ENCODE measurements around the gene GRAP.
"Not testable (repeated sequence)": the region's sequence is repeated elsewhere in the genome, so short reads cannot be mapped to it uniquely, and the experiment has no call there.

GRAP gene

DNA sequence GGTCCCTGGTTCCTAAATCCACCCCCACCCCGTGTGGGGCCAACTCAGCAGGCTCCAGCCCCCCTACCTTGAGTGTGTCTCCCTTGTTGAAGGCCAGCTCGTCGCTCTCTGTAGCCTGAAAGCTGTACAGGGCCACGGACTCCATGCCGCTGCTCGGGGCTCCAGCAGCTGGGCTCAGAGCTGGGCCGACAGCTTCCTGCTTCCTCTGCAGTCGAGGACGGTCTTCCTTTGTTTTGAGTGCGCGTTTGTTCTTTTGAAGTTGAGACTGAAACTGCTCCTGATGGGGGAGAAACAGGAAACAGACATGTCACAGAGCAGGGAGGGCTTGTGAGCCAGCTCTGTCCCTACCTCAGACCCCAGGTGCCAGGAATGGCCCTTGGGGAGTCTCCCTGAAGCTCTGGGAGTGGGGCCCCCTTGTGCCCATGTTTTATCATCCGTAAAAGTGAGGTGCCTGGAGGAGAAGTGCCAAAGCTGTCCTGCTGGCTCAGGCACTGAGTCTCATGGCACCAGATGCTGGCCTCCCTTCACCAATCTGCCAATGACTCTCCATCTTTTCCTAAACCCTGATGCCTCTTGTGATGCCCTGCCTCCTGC lies at the start of gene GRAP:
TSS of gene GRAP (minus strand) at position 176 of the 594 bp plus-strand sequence. CDS start at position 145, 31 bp downstream.
- H3K27me3 ChIP-seq (replicated peaks; ENCODE audit: control insufficient read depth, insufficient read depth, low read length); H3K9ac ChIP-seq (ENCODE audit: low read length); DNase-seq (ENCODE audit: low read depth); H3K4me3 ChIP-seq (ENCODE audit: low read length); H3K9me3 ChIP-seq (ENCODE audit: control insufficient read depth, low read length); H3K4me1 ChIP-seq (ENCODE audit: control insufficient read depth, insufficient read depth, low read length); H3K36me3 ChIP-seq (ENCODE audit: control insufficient read depth, insufficient read depth, low read length, severe bottlenecking): not testable (repeated sequence)

DNA sequence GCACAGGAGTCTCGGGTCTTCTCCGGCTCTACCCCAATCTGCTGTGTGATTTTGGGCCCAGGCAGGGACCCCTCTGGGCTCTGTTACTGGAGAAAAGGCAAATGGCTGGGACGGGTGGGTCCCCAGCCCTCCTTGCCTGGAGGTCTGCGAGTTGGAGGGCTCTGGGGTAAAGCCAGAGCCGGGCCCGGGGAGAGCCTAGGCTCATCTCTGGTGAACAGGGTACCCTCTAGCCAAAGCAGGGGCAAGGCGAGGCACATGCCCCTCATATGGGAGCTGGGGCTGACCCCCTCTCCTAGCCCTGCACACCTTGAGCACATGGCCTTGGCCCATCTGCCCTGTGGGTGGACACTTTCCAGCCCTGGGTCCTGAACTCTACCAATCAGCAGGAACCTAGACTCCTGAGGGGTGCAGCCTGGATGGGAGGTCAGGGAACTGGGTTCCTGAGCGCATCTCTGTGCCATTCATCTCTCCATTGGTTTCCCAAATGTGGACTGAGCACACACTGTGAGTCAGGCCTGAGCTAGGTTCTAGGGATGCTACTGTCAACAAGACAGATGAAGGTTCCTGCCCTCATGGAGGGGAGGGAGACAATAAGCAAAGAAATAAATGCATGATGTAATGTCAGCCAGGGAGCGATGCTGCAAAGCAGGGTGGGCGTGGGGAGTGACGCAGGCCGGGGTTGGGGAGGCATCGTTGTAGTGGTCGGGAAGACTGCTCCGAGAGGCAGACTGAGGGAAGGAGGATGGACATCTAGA lies 47.1 kb upstream of the GRAP start:
- H3K9me3 ChIP-seq (ENCODE audit: control insufficient read depth, low read length): not testable (repeated sequence)

DNA sequence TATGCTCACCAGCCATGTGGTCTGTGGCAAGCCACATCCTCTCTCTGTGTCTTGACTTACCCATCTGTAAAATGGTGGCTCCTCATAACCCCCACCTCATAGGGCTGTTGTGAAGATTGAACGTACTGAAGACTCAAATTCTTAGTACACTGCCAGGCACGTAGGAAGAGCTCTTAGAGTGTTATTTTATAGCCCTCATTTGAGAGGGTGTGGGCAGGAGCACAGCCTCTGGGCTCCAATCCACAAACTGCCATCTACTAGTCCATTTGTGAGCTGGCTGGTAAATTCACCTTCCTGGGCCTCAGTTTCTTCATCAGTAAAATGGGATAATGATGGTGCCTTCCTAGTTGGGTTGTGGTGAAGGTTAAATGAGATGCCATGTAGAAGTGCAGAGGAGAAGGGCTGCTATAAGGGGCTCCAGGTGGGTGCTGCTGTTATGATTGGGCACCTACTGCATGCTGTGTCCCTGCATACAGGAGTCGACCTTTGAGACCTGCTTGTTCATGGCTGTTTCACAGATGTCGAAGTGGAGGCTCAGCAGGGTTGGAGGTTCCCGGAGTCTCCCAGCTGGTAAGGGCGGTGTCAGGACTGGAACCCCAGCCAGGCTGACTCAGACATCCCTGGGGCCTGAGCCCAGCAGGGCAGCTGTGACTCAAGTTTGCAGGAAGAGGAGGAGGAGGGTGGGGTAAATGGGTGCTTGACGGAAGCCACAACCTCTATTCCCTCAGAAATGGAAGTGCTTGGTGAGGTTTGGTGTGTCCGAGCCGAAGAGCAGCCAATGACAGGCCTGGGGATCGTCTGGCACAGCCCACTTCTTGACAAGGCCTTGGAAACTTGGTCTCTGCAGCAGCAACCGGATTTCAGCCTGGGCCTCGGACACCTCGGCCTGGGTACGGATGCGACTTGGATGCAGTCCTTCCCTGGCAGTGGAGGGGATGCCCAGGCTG lies 46.3 kb upstream of the GRAP start:
- H3K4me3 ChIP-seq (ENCODE audit: low read length); H3K27me3 ChIP-seq (replicated peaks; ENCODE audit: control insufficient read depth, insufficient read depth, low read length); H3K9ac ChIP-seq (ENCODE audit: low read length); H3K36me3 ChIP-seq (ENCODE audit: control insufficient read depth, insufficient read depth, low read length, severe bottlenecking); H3K9me3 ChIP-seq (ENCODE audit: control insufficient read depth, low read length); H3K4me1 ChIP-seq (ENCODE audit: control insufficient read depth, insufficient read depth, low read length): not testable (repeated sequence)
- DNase-seq (ENCODE audit: low read depth): peak; percentile 0

More for the DNA sequence above, 47.1 kb upstream of the GRAP start:
- not testable (repeated sequence) for H3K36me3 ChIP-seq (ENCODE audit: control insufficient read depth, insufficient read depth, low read length, severe bottlenecking); H3K27me3 ChIP-seq (replicated peaks; ENCODE audit: control insufficient read depth, insufficient read depth, low read length); DNase-seq (ENCODE audit: low read depth); H3K9ac ChIP-seq (ENCODE audit: low read length); H3K4me3 ChIP-seq (ENCODE audit: low read length); H3K4me1 ChIP-seq (ENCODE audit: control insufficient read depth, insufficient read depth, low read length)

GRCh38 chr17:19090058-19090772 lies 43.5 kb upstream of the GRAP start:
- H3K27me3 ChIP-seq (replicated peaks; ENCODE audit: control insufficient read depth, insufficient read depth, low read length); H3K4me3 ChIP-seq (ENCODE audit: low read length): not testable (repeated sequence)

GRCh38 chr17:19088804-19089685 lies 42.3 kb upstream of the GRAP start:
- not testable (repeated sequence) for DNase-seq (ENCODE audit: low read depth); H3K27me3 ChIP-seq (replicated peaks; ENCODE audit: control insufficient read depth, insufficient read depth, low read length); H3K36me3 ChIP-seq (ENCODE audit: control insufficient read depth, insufficient read depth, low read length, severe bottlenecking)

More at GRCh38 chr17:19090058-19090772, 43.5 kb upstream of the GRAP start:
- H3K36me3 ChIP-seq (ENCODE audit: control insufficient read depth, insufficient read depth, low read length, severe bottlenecking); H3K9me3 ChIP-seq (ENCODE audit: control insufficient read depth, low read length); H3K4me1 ChIP-seq (ENCODE audit: control insufficient read depth, insufficient read depth, low read length); H3K9ac ChIP-seq (ENCODE audit: low read length); DNase-seq (ENCODE audit: low read depth): not testable (repeated sequence)

GRCh38 chr17:19077386-19077785 lies 30.6 kb upstream of the GRAP start:
- not testable (repeated sequence) for H3K9me3 ChIP-seq (ENCODE audit: control insufficient read depth, low read length); H3K27me3 ChIP-seq (replicated peaks; ENCODE audit: control insufficient read depth, insufficient read depth, low read length); H3K4me1 ChIP-seq (ENCODE audit: control insufficient read depth, insufficient read depth, low read length); H3K36me3 ChIP-seq (ENCODE audit: control insufficient read depth, insufficient read depth, low read length, severe bottlenecking); H3K9ac ChIP-seq (ENCODE audit: low read length); H3K4me3 ChIP-seq (ENCODE audit: low read length); DNase-seq (ENCODE audit: low read depth)

More at GRCh38 chr17:19088804-19089685, 42.3 kb upstream of the GRAP start:
- not testable (repeated sequence) for H3K9ac ChIP-seq (ENCODE audit: low read length); H3K4me3 ChIP-seq (ENCODE audit: low read length); H3K9me3 ChIP-seq (ENCODE audit: control insufficient read depth, low read length); H3K4me1 ChIP-seq (ENCODE audit: control insufficient read depth, insufficient read depth, low read length)

GRCh38 chr17:19076398-19077192 lies 29.8 kb upstream of the GRAP start:
- not testable (repeated sequence) for H3K9ac ChIP-seq (ENCODE audit: low read length); H3K4me1 ChIP-seq (ENCODE audit: control insufficient read depth, insufficient read depth, low read length); H3K27me3 ChIP-seq (replicated peaks; ENCODE audit: control insufficient read depth, insufficient read depth, low read length); H3K4me3 ChIP-seq (ENCODE audit: low read length); H3K9me3 ChIP-seq (ENCODE audit: control insufficient read depth, low read length); DNase-seq (ENCODE audit: low read depth); H3K36me3 ChIP-seq (ENCODE audit: control insufficient read depth, insufficient read depth, low read length, severe bottlenecking)

DNA sequence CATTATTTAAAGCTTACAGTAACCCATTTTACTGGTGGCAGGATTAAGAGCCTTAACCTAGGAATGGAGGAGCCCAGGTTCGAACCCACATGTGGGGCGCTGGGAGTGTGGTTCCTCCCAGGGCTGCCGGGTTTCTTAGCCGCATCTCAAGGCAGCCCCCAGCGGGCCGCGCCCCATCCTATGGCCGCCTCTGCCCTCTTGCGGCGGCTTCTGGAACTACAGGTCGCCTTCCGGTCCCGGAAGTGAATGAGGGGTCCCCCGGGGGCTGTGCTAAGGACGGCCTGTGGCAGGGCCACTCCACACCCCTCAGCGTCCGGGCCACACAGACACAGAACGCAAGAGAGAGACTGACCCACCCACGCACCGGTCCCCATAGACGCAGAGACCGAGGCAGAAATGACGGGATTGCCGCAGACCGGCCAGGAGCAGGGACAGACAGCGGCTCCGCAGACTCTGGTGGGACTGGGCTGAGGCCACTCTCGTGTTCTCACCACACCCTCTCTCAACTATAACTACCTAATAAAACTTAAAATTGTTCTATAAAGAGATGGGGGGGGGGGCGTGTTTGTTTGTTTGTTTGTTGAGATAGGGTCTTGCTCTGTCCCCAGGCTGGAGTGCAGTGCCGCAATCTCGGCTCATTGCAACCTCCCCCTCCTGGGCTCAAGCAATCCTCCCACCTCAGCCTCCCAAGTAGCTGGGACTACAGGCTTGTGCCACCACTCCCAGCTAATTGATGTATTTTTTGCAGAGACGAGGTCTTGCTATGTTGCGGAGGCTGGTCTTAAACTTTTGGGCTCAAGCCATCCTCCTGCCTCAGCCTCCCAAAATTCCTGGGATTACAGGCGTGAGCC lies 23.8 kb upstream of the GRAP start:
- H3K4me3 ChIP-seq (ENCODE audit: low read length); H3K9me3 ChIP-seq (ENCODE audit: control insufficient read depth, low read length); H3K36me3 ChIP-seq (ENCODE audit: control insufficient read depth, insufficient read depth, low read length, severe bottlenecking); DNase-seq (ENCODE audit: low read depth); H3K4me1 ChIP-seq (ENCODE audit: control insufficient read depth, insufficient read depth, low read length); H3K27me3 ChIP-seq (replicated peaks; ENCODE audit: control insufficient read depth, insufficient read depth, low read length); H3K9ac ChIP-seq (ENCODE audit: low read length): not testable (repeated sequence)

- H3K9me3 ChIP-seq (ENCODE audit: control insufficient read depth, low read length); H3K4me3 ChIP-seq (ENCODE audit: low read length); H3K4me1 ChIP-seq (ENCODE audit: control insufficient read depth, insufficient read depth, low read length); H3K27me3 ChIP-seq (replicated peaks; ENCODE audit: control insufficient read depth, insufficient read depth, low read length); H3K36me3 ChIP-seq (ENCODE audit: control insufficient read depth, insufficient read depth, low read length, severe bottlenecking); H3K9ac ChIP-seq (ENCODE audit: low read length): not testable (repeated sequence)
- peak; percentile 0 for DNase-seq (ENCODE audit: low read depth)
Observed at GRCh38 chr17:19064378-19064777, 17.6 kb upstream of the GRAP start.

Data from adipocyte (in vitro differentiated cells).